ENCODE results near the gene SLITRK3.

The SLITRK3 gene

GRCh38 chr3:165195640-165196576 is at the start of gene SLITRK3:
Gene SLITRK3 (minus strand): TSS chr3:165196384. CDS start chr3:165190830, 5,554 bp downstream.
- no peaks in the 10 kb centered on the region for H3K9me3 Mint-ChIP-seq
- H3K4me3 Mint-ChIP-seq = peak within 1 kb of the TSS; percentile 72
- no peak within 1 kb of the TSS for H3K27ac Mint-ChIP-seq
- H3K27me3 Mint-ChIP-seq = peaks cover 46% of the 10 kb centered on the region
- H3K4me1 Mint-ChIP-seq = peaks cover 11% of the 10 kb centered on the region
- H3K36me3 Mint-ChIP-seq = no peaks in the 10 kb centered on the region

- Mint-ChIP-seq H3K9me3 (no peaks in the 10 kb centered on the region), H3K4me3 (no peak overlapping the region), H3K4me1 (no peaks in the 10 kb centered on the region), H3K27me3 (no peaks in the 10 kb centered on the region), H3K36me3 (no peaks in the 10 kb centered on the region), H3K27ac (no peak overlapping the region)
Measured at GRCh38 chr3:165243597-165243996, 47.4 kb upstream of the SLITRK3 start.

GRCh38 chr3:165233501-165234195 is 37.5 kb upstream of the SLITRK3 start:
- Mint-ChIP-seq H3K27ac (no peak overlapping the region), H3K9me3 (no peaks in the 10 kb centered on the region), H3K4me3 (no peak overlapping the region), H3K27me3 (no peaks in the 10 kb centered on the region), H3K36me3 (no peaks in the 10 kb centered on the region), H3K4me1 (no peaks in the 10 kb centered on the region)

- no peak overlapping the region for H3K4me3 Mint-ChIP-seq
- no peaks in the 10 kb centered on the region for H3K36me3 Mint-ChIP-seq
- no peaks in the 10 kb centered on the region for H3K9me3 Mint-ChIP-seq
- H3K4me1 Mint-ChIP-seq = no peaks in the 10 kb centered on the region
- H3K27ac Mint-ChIP-seq = no peak overlapping the region
- no peaks in the 10 kb centered on the region for H3K27me3 Mint-ChIP-seq
Measured at GRCh38 chr3:165225604-165226003, 29.4 kb upstream of the SLITRK3 start.

- no peaks in the 10 kb centered on the region for H3K36me3 Mint-ChIP-seq
- no peaks in the 10 kb centered on the region for H3K9me3 Mint-ChIP-seq
- H3K4me3 Mint-ChIP-seq = no peak overlapping the region
- H3K27me3 Mint-ChIP-seq = no peaks in the 10 kb centered on the region
- no peak overlapping the region for H3K27ac Mint-ChIP-seq
- no peaks in the 10 kb centered on the region for H3K4me1 Mint-ChIP-seq
Measured at GRCh38 chr3:165217739-165218138, 21.6 kb upstream of the SLITRK3 start.

GRCh38 chr3:165212580-165212979 is 16.4 kb upstream of the SLITRK3 start:
- Mint-ChIP-seq H3K9me3 (no peaks in the 10 kb centered on the region), H3K4me3 (no peak overlapping the region), H3K27ac (no peak overlapping the region), H3K4me1 (no peaks in the 10 kb centered on the region), H3K36me3 (no peaks in the 10 kb centered on the region), H3K27me3 (peaks cover 1% of the 10 kb centered on the region)

- Mint-ChIP-seq H3K36me3 (no peaks in the 10 kb centered on the region), H3K27me3 (peaks cover 3% of the 10 kb centered on the region), H3K27ac (no peak overlapping the region), H3K9me3 (no peaks in the 10 kb centered on the region), H3K4me3 (no peak overlapping the region), H3K4me1 (no peaks in the 10 kb centered on the region)
Measured at GRCh38 chr3:165211721-165212120, 15.5 kb upstream of the SLITRK3 start.

- no peaks in the 10 kb centered on the region for H3K9me3 Mint-ChIP-seq
- no peaks in the 10 kb centered on the region for H3K4me1 Mint-ChIP-seq
- peaks cover 4% of the 10 kb centered on the region for H3K27me3 Mint-ChIP-seq
- H3K4me3 Mint-ChIP-seq = no peak overlapping the region
- H3K27ac Mint-ChIP-seq = no peak overlapping the region
- H3K36me3 Mint-ChIP-seq = no peaks in the 10 kb centered on the region
Measured at GRCh38 chr3:165210727-165211126, 14.5 kb upstream of the SLITRK3 start.

- Mint-ChIP-seq H3K27me3 (peaks cover 4% of the 10 kb centered on the region), H3K36me3 (no peaks in the 10 kb centered on the region), H3K4me1 (no peaks in the 10 kb centered on the region), H3K27ac (no peak overlapping the region), H3K4me3 (no peak overlapping the region), H3K9me3 (no peaks in the 10 kb centered on the region)
Measured at GRCh38 chr3:165210132-165210531, 13.9 kb upstream of the SLITRK3 start.

GRCh38 chr3:165206454-165207266 is 10.5 kb upstream of the SLITRK3 start:
- Mint-ChIP-seq H3K4me1 (no peaks in the 10 kb centered on the region), H3K9me3 (no peaks in the 10 kb centered on the region), H3K27me3 (peaks cover 11% of the 10 kb centered on the region), H3K4me3 (peak overlapping the region; percentile 66), H3K36me3 (no peaks in the 10 kb centered on the region), H3K27ac (no peak overlapping the region)

- Mint-ChIP-seq H3K9me3 (no peaks in the 10 kb centered on the region), H3K27me3 (peaks cover 11% of the 10 kb centered on the region), H3K4me3 (no peak overlapping the region), H3K27ac (no peak overlapping the region), H3K36me3 (no peaks in the 10 kb centered on the region), H3K4me1 (no peaks in the 10 kb centered on the region)
Measured at GRCh38 chr3:165204445-165204844, 8.3 kb upstream of the SLITRK3 start.

- Mint-ChIP-seq H3K27me3 (peaks cover 15% of the 10 kb centered on the region), H3K4me3 (no peak overlapping the region), H3K27ac (no peak overlapping the region), H3K9me3 (no peaks in the 10 kb centered on the region), H3K4me1 (no peaks in the 10 kb centered on the region), H3K36me3 (no peaks in the 10 kb centered on the region)
Measured at GRCh38 chr3:165202995-165203394, 6.8 kb upstream of the SLITRK3 start.

GRCh38 chr3:165201964-165202363 is 5.8 kb upstream of the SLITRK3 start:
- Mint-ChIP-seq H3K4me1 (peaks cover 2% of the 10 kb centered on the region), H3K9me3 (no peaks in the 10 kb centered on the region), H3K27ac (no peak overlapping the region), H3K36me3 (no peaks in the 10 kb centered on the region), H3K27me3 (peaks cover 19% of the 10 kb centered on the region), H3K4me3 (no peak overlapping the region)

GRCh38 chr3:165197481-165197800 is 1.3 kb upstream of the SLITRK3 start:
- Mint-ChIP-seq H3K27ac (no peak overlapping the region), H3K9me3 (no peaks in the 10 kb centered on the region), H3K27me3 (peaks cover 39% of the 10 kb centered on the region), H3K36me3 (no peaks in the 10 kb centered on the region), H3K4me3 (no peak overlapping the region), H3K4me1 (peaks cover 11% of the 10 kb centered on the region)

- Mint-ChIP-seq H3K27ac (no peak overlapping the region), H3K27me3 (peaks cover 43% of the 10 kb centered on the region), H3K4me3 (peak overlapping the region; percentile 72), H3K36me3 (no peaks in the 10 kb centered on the region), H3K4me1 (peaks cover 11% of the 10 kb centered on the region), H3K9me3 (no peaks in the 10 kb centered on the region)
Measured at GRCh38 chr3:165196577-165197480, 645 bp upstream of the SLITRK3 start.
